CD4-positive, alpha-beta T cell (primary cell): Measurements from ENCODE around the gene TNIK. TPM values are rescaled to one million over a fixed set of nuclear protein-coding genes. Genes with fewer than 3 reads are reported as not detected.

Experiments
- ATAC-seq: fragments of 200-7000 bp; cut with Tn5 transposase; one replicate; pipeline ENCODE4 v1.10.0; 2022; ENCODE audit warnings: mild to moderate bottlenecking; ENCODE audit not compliant: poor library complexity
- CTCF ChIA-PET: fragments of 350-600 bp; sonication (Branson Sonifier 250); formaldehyde crosslinking; loops from one replicate; lab custom pipeline; 2021; ENCODE audit warnings: antibody characterized with exemption, inconsistent platforms; lab: Charles Lee
- POLR2A ChIA-PET: fragments of 350-600 bp; sonication (Branson Sonifier 250); formaldehyde crosslinking; loops from one replicate; lab custom pipeline; 2021; ENCODE audit warnings: antibody characterized with exemption, inconsistent platforms; lab: Charles Lee
- DNase-seq, 14 experiments: peaks; one replicate each; pipeline ENCODE4 v3.0.0-alpha.2; 2013 to 2020; ENCODE audit warnings: mixed read lengths in 2 of 14
- H3K27ac ChIP-seq, 2 donors: one replicate each; pipeline versions ENCODE4 v1.5.1 to v1.7.0; 2013; ENCODE audit warnings: low read length in 2 of 2, low read depth in 1 of 2, mild to moderate bottlenecking in 1 of 2
- H3K27me3 ChIP-seq, 2 experiments: 1 replicate in 1 of 2; 2 replicates in 1 of 2; pipeline versions ENCODE4 v1.6.1 to v1.7.0; 2013; ENCODE audit warnings: low read length in 2 of 2, control low read depth in 1 of 2, mild to moderate bottlenecking in 1 of 2, moderate library complexity in 1 of 2; ENCODE audit not compliant: insufficient read depth in 2 of 2, control insufficient read depth in 1 of 2
- H3K36me3 ChIP-seq: one replicate; pipeline ENCODE4 v1.6.1; 2013; ENCODE audit warnings: low read length, control low read depth; ENCODE audit not compliant: insufficient read depth
- H3K4me1 ChIP-seq: one replicate; pipeline ENCODE4 v1.6.1; 2013; ENCODE audit warnings: low read length, control low read depth; ENCODE audit not compliant: insufficient read depth
- H3K4me3 ChIP-seq: one replicate; pipeline ENCODE4 v1.5.1; 2013; ENCODE audit warnings: mild to moderate bottlenecking, low read length, moderate library complexity
- H3K9me3 ChIP-seq, 2 experiments: 1 replicate in 1 of 2; 2 replicates in 1 of 2; pipeline versions ENCODE4 v1.6.1 to v1.7.0; 2013; ENCODE audit warnings: low read length in 2 of 2, mild to moderate bottlenecking in 2 of 2, control low read depth in 1 of 2, moderate library complexity in 1 of 2; ENCODE audit not compliant: control insufficient read depth in 1 of 2, insufficient read depth in 1 of 2
- H3K27ac Mint-ChIP-seq: one replicate; pipeline ENCODE4 v1.8.0; 2020; ENCODE audit warnings: mixed read lengths
- H3K27me3 Mint-ChIP-seq: one replicate; pipeline ENCODE4 v1.8.0; 2021; ENCODE audit warnings: mixed read lengths
- H3K36me3 Mint-ChIP-seq: one replicate; pipeline ENCODE4 v1.8.0; 2021; ENCODE audit warnings: low read depth, mixed read lengths
- H3K4me1 Mint-ChIP-seq: one replicate; pipeline ENCODE4 v1.8.0; 2021; ENCODE audit warnings: low read depth, mixed read lengths
- H3K4me3 Mint-ChIP-seq: one replicate; pipeline ENCODE4 v1.8.0; 2020; ENCODE audit warnings: mild to moderate bottlenecking, mixed read lengths
- H3K9me3 Mint-ChIP-seq: one replicate; pipeline ENCODE4 v1.8.0; 2020; ENCODE audit warnings: mixed read lengths
- intact Hi-C, 2 experiments: fragments of 100-400 bp; cut with DNase I in 1 of 2; cut with micrococcal nuclease in 1 of 2; formaldehyde crosslinking; loops; one replicate each; pipeline versions ENCODE4 v1.15.1 to v1.9.0; 2023 to 2025; cut with DNase I, micrococcal nuclease
- total RNA-seq, 174 experiments: library from RNA in 2 of 174; stranded (reverse) in 2 of 174; gene quantifications; one replicate each; pipeline ENCODE4 v1.2.3 and lab custom pipeline; 2021 to 2026
- TF ChIP-seq, protein P1 (sequence below): fragments of 200-600 bp; IDR thresholded peaks from one replicate; pipeline ENCODE4 v1.8.0; 2022; ENCODE audit warnings: antibody characterized with exemption, mild to moderate bottlenecking

The TNIK gene
- total RNA-seq, 2 experiments from 2014 or later, result 71.0 to 78.3 TPM

DNA sequence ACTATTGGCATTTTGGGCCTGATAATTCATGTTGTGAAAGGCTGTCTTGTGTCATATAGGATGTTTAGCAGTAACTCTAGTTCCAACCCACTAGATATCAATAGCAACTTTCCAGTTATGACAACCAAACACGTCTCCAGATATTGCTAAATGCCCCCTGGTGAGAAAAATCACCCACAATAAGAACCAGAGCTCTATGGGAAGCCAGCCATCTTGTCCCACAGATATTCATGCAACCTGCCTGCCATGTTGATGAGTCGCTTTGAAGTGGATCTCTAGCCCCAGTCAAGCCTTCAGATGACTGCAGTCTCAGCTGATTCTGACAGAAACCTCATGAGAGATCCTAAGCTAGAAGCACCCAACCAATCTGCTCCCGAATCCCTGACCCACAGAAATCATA, 5.6 kb upstream of the TNIK start:
- Histone ChIP-seq H3K4me1 (peaks cover 12% of the 10 kb centered on the region), H3K36me3 (no peaks in the 10 kb centered on the region), H3K9me3 (no peaks in the 10 kb centered on the region), H3K27ac (no peak overlapping the region), H3K27me3 (no peaks in the 10 kb centered on the region), H3K4me3 (no peak overlapping the region)
- CTCF ChIA-PET, result no interaction called here
- Mint-ChIP-seq H3K36me3 (peaks cover 8% of the 10 kb centered on the region), H3K4me1 (peaks cover 20% of the 10 kb centered on the region), H3K27me3 (no peaks in the 10 kb centered on the region), H3K9me3 (no peaks in the 10 kb centered on the region), H3K27ac (no peak overlapping the region), H3K4me3 (no peak overlapping the region)
- DNase-seq, result no peak
- TF ChIP-seq, protein P1, sequence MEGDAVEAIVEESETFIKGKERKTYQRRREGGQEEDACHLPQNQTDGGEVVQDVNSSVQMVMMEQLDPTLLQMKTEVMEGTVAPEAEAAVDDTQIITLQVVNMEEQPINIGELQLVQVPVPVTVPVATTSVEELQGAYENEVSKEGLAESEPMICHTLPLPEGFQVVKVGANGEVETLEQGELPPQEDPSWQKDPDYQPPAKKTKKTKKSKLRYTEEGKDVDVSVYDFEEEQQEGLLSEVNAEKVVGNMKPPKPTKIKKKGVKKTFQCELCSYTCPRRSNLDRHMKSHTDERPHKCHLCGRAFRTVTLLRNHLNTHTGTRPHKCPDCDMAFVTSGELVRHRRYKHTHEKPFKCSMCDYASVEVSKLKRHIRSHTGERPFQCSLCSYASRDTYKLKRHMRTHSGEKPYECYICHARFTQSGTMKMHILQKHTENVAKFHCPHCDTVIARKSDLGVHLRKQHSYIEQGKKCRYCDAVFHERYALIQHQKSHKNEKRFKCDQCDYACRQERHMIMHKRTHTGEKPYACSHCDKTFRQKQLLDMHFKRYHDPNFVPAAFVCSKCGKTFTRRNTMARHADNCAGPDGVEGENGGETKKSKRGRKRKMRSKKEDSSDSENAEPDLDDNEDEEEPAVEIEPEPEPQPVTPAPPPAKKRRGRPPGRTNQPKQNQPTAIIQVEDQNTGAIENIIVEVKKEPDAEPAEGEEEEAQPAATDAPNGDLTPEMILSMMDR, result no peak
- POLR2A ChIA-PET, result interaction anchor here (1.2 kb wide), 1 partner anchor 26 kb away, joined by 4 read pairs; no protein-coding TSS in a partner anchor
- no peak for ATAC-seq
- intact Hi-C loops, result loop anchor here in 1 of 2 experiments (10.0 kb wide), 1 partner anchor 551 kb away; no protein-coding TSS in a partner anchor

DNA sequence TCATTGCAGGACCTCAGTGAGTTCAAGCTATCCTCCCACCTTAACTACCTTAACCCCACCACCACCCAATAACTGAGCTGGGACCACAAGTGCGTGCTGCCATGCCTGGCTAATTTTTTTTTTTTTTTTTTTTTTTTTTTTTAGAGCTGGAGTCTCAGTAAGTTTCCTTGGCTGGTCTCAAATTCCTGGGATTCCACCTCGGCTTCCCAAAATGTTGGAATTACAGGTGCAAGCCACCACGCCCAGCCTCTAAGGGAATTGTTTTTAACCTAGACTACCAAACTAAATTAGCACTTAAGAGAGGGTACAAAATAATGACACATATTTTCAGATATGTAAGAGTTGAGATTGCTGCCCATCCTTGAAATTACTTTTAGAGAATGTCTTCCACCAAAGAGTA, 4.3 kb upstream of the TNIK start:
- H3K4me3 ChIP-seq, result no peak overlapping the region

DNA sequence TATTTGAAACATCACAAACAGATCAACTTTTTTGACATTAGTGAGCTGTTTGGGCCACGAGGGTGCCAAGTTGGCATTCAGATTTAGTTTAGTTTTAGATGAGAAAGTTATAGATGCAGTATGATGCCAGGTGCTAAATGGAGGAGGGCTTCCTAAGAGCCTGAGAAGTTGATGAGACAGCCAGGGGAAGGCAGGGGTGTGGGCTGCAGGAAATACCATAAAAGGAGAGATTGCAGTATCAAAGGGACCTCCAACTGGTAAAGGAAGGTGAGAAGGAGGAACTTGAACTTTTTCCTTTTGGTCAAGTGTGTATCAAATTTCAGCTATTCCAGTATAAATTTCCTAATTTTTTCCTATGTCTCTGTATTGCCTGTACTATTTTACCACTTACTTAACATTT, 2.0 kb upstream of the TNIK start:
- intact Hi-C loops, result loop anchor here (5.0 to 10.0 kb wide), 5 partner anchors 50 to 547 kb away; no protein-coding TSS in a partner anchor
- peak in 6 of 14 experiments; percentile 2 to 62 (median 54) for DNase-seq

More for the DNA sequence above, 4.3 kb upstream of the TNIK start:
- no peak overlapping the region for H3K27ac ChIP-seq
- ChIA-PET CTCF (interaction anchor here (0.7 kb wide), 1 partner anchor 863 kb away, joined by 4 read pairs; no protein-coding TSS in a partner anchor), POLR2A (no interaction called here)
- intact Hi-C loops, result loop anchor here (5.0 to 10.0 kb wide), 5 partner anchors 48 to 550 kb away; no protein-coding TSS in a partner anchor
- H3K36me3 Mint-ChIP-seq, result peaks cover 20% of the 10 kb centered on the region
- no peaks in the 10 kb centered on the region for H3K27me3 Mint-ChIP-seq
- ATAC-seq (no peak), DNase-seq (no peak)
- H3K4me1 ChIP-seq, result peaks cover 12% of the 10 kb centered on the region
- no peaks in the 10 kb centered on the region for H3K36me3 ChIP-seq
- peaks cover 20% of the 10 kb centered on the region for H3K4me1 Mint-ChIP-seq
- H3K27ac Mint-ChIP-seq, result no peak overlapping the region
- no peak overlapping the region for H3K4me3 Mint-ChIP-seq
- no peaks in the 10 kb centered on the region for H3K9me3 Mint-ChIP-seq
- no peaks in the 10 kb centered on the region for H3K27me3 ChIP-seq
- TF ChIP-seq, protein P1, result no peak
- H3K9me3 ChIP-seq, result no peaks in the 10 kb centered on the region

More for the DNA sequence above, 2.0 kb upstream of the TNIK start:
- ChIA-PET CTCF (interaction anchor here (0.6 to 3.4 kb wide), 3 partner anchors 18 to 1273 kb away, joined by 3 to 12 read pairs (median 9); no protein-coding TSS in a partner anchor), POLR2A (interaction anchor here (0.7 to 3.9 kb wide), 4 partner anchors 18 to 97 kb away, joined by 3 to 43 read pairs (median 4); no protein-coding TSS in a partner anchor)
- Histone ChIP-seq H3K27ac (no peak overlapping the region), H3K36me3 (no peaks in the 10 kb centered on the region), H3K27me3 (no peaks in the 10 kb centered on the region), H3K4me1 (peaks cover 21% of the 10 kb centered on the region), H3K9me3 (no peaks in the 10 kb centered on the region), H3K4me3 (no peak overlapping the region)
- H3K4me1 Mint-ChIP-seq, result peaks cover 26% of the 10 kb centered on the region
- TF ChIP-seq, protein P1, result no peak
- H3K27ac Mint-ChIP-seq, result peak overlapping the region; percentile 92
- H3K4me3 Mint-ChIP-seq, result peak overlapping the region; percentile 97
- no peaks in the 10 kb centered on the region for H3K27me3 Mint-ChIP-seq
- H3K36me3 Mint-ChIP-seq, result peaks cover 40% of the 10 kb centered on the region
- no peaks in the 10 kb centered on the region for H3K9me3 Mint-ChIP-seq
- no peak for ATAC-seq
